Measurements from ENCODE around the gene SLIT3. TPM values are rescaled to one million over a fixed set of nuclear protein-coding genes. Genes with fewer than 3 reads are reported as not detected.

SLIT3 gene
- total and polyA plus RNA-seq, 2 donors = 8.4 to 9.2 TPM

- no peaks in the 10 kb centered on the region for H3K36me3 ChIP-seq (ENCODE audit: control insufficient read depth in 2 of 2, insufficient read depth in 2 of 2, low read length in 1 of 2)
- WGBS = 41% methylated on average over 2 of the region's 2 CpGs
- no peak overlapping the region for H3K27ac ChIP-seq (ENCODE audit: low read depth in 1 of 2, low read length in 1 of 2)
- no peaks in the 10 kb centered on the region for H3K4me1 ChIP-seq (ENCODE audit: control insufficient read depth in 2 of 2, insufficient read depth in 2 of 2, low read length in 2 of 2)
- no peaks in the 10 kb centered on the region for H3K9me3 ChIP-seq (ENCODE audit: control insufficient read depth in 2 of 2, insufficient read depth in 1 of 2, low read length in 1 of 2)
- H3K4me3 ChIP-seq (ENCODE audit: low read length in 2 of 2) = no peak overlapping the region
- DNase-seq (ENCODE audit: low read depth in 6 of 9, low spot score in 9 of 9) = no peak
- H3K27me3 ChIP-seq (ENCODE audit: control insufficient read depth in 2 of 2, insufficient read depth in 1 of 2, low read length in 1 of 2) = no peaks in the 10 kb centered on the region
These were observed 280.8 kb downstream of the SLIT3 start for GRCh38 chr5:169020102-169020501.

GRCh38 chr5:169018925-169019324 is 282.0 kb downstream of the SLIT3 start:
- Histone ChIP-seq H3K4me3 (ENCODE audit: low read length in 2 of 2) (no peak overlapping the region), H3K9me3 (ENCODE audit: control insufficient read depth in 2 of 2, insufficient read depth in 1 of 2, low read length in 1 of 2) (no peaks in the 10 kb centered on the region), H3K27me3 (ENCODE audit: control insufficient read depth in 2 of 2, insufficient read depth in 1 of 2, low read length in 1 of 2) (no peaks in the 10 kb centered on the region), H3K27ac (ENCODE audit: low read depth in 1 of 2, low read length in 1 of 2) (no peak overlapping the region), H3K36me3 (ENCODE audit: control insufficient read depth in 2 of 2, insufficient read depth in 2 of 2, low read length in 1 of 2) (no peaks in the 10 kb centered on the region), H3K4me1 (ENCODE audit: control insufficient read depth in 2 of 2, insufficient read depth in 2 of 2, low read length in 2 of 2) (no peaks in the 10 kb centered on the region)
- 91% methylated on average over 6 of the region's 6 CpGs for WGBS
- no peak for DNase-seq (ENCODE audit: low read depth in 6 of 9, low spot score in 9 of 9)

GRCh38 chr5:169015991-169016390 is 284.9 kb downstream of the SLIT3 start:
- no peaks in the 10 kb centered on the region for H3K9me3 ChIP-seq (ENCODE audit: control insufficient read depth in 2 of 2, insufficient read depth in 1 of 2, low read length in 1 of 2)
- WGBS = 81% methylated on average over 5 of the region's 5 CpGs
- H3K4me1 ChIP-seq (ENCODE audit: control insufficient read depth in 2 of 2, insufficient read depth in 2 of 2, low read length in 2 of 2) = peaks cover 0 to 9% of the 10 kb centered on the region in 2 donors

GRCh38 chr5:169013846-169014245 is 287.1 kb downstream of the SLIT3 start:
- Histone ChIP-seq H3K4me3 (ENCODE audit: low read length in 2 of 2) (no peak overlapping the region), H3K27me3 (ENCODE audit: control insufficient read depth in 2 of 2, insufficient read depth in 1 of 2, low read length in 1 of 2) (no peaks in the 10 kb centered on the region), H3K36me3 (ENCODE audit: control insufficient read depth in 2 of 2, insufficient read depth in 2 of 2, low read length in 1 of 2) (no peaks in the 10 kb centered on the region), H3K4me1 (ENCODE audit: control insufficient read depth in 2 of 2, insufficient read depth in 2 of 2, low read length in 2 of 2) (peaks cover 0 to 9% of the 10 kb centered on the region in 2 donors), H3K9me3 (ENCODE audit: control insufficient read depth in 2 of 2, insufficient read depth in 1 of 2, low read length in 1 of 2) (no peaks in the 10 kb centered on the region), H3K27ac (ENCODE audit: low read depth in 1 of 2, low read length in 1 of 2) (peak overlapping the region in 1 of 2 donors; percentile 1)
- WGBS = 83% methylated on average over 1 of the region's 1 CpG
- no peak for DNase-seq (ENCODE audit: low read depth in 6 of 9, low spot score in 9 of 9)

More at GRCh38 chr5:169015991-169016390, 284.9 kb downstream of the SLIT3 start:
- no peaks in the 10 kb centered on the region for H3K36me3 ChIP-seq (ENCODE audit: control insufficient read depth in 2 of 2, insufficient read depth in 2 of 2, low read length in 1 of 2)
- DNase-seq (ENCODE audit: low read depth in 6 of 9, low spot score in 9 of 9) = no peak
- H3K27ac ChIP-seq (ENCODE audit: low read depth in 1 of 2, low read length in 1 of 2) = no peak overlapping the region
- no peak overlapping the region for H3K4me3 ChIP-seq (ENCODE audit: low read length in 2 of 2)
- H3K27me3 ChIP-seq (ENCODE audit: control insufficient read depth in 2 of 2, insufficient read depth in 1 of 2, low read length in 1 of 2) = no peaks in the 10 kb centered on the region

GRCh38 chr5:169013208-169013728 is 287.7 kb downstream of the SLIT3 start:
- no peaks in the 10 kb centered on the region for H3K27me3 ChIP-seq (ENCODE audit: control insufficient read depth in 2 of 2, insufficient read depth in 1 of 2, low read length in 1 of 2)
- no peaks in the 10 kb centered on the region for H3K9me3 ChIP-seq (ENCODE audit: control insufficient read depth in 2 of 2, insufficient read depth in 1 of 2, low read length in 1 of 2)
- no peak overlapping the region for H3K27ac ChIP-seq (ENCODE audit: low read depth in 1 of 2, low read length in 1 of 2)
- H3K4me3 ChIP-seq (ENCODE audit: low read length in 2 of 2) = no peak overlapping the region
- peaks cover 0 to 9% of the 10 kb centered on the region in 2 donors for H3K4me1 ChIP-seq (ENCODE audit: control insufficient read depth in 2 of 2, insufficient read depth in 2 of 2, low read length in 2 of 2)
- 89% methylated on average over 12 of the region's 12 CpGs for WGBS
- no peak for DNase-seq (ENCODE audit: low read depth in 6 of 9, low spot score in 9 of 9)
- no peaks in the 10 kb centered on the region for H3K36me3 ChIP-seq (ENCODE audit: control insufficient read depth in 2 of 2, insufficient read depth in 2 of 2, low read length in 1 of 2)

DNA sequence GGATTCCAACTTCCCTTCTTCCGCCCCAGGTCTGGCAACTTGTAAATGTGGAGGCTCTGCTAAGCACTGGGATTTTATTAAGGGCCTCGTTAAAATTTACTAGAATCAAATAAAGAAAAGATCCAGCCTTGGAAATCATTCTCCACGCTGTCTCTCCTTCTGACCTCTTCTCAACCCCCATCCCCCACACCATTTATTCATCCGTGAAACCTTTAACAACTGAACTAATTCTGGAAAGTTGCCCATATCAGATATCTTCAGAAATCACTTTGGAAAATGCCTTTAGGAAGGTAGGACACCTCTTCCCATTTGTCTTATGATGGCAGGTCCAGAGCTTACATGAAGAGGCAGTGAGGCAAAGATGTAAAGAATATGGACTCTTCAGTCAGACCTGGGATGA is 288.5 kb downstream of the SLIT3 start:
- Histone ChIP-seq H3K27me3 (ENCODE audit: control insufficient read depth in 2 of 2, insufficient read depth in 1 of 2, low read length in 1 of 2) (no peaks in the 10 kb centered on the region), H3K4me1 (ENCODE audit: control insufficient read depth in 2 of 2, insufficient read depth in 2 of 2, low read length in 2 of 2) (peaks cover 0 to 9% of the 10 kb centered on the region in 2 donors), H3K4me3 (ENCODE audit: low read length in 2 of 2) (no peak overlapping the region), H3K27ac (ENCODE audit: low read depth in 1 of 2, low read length in 1 of 2) (no peak overlapping the region), H3K9me3 (ENCODE audit: control insufficient read depth in 2 of 2, insufficient read depth in 1 of 2, low read length in 1 of 2) (no peaks in the 10 kb centered on the region), H3K36me3 (ENCODE audit: control insufficient read depth in 2 of 2, insufficient read depth in 2 of 2, low read length in 1 of 2) (no peaks in the 10 kb centered on the region)
- WGBS = 80% methylated on average over 4 of the region's 4 CpGs
- DNase-seq (ENCODE audit: low read depth in 6 of 9, low spot score in 9 of 9) = no peak

DNA sequence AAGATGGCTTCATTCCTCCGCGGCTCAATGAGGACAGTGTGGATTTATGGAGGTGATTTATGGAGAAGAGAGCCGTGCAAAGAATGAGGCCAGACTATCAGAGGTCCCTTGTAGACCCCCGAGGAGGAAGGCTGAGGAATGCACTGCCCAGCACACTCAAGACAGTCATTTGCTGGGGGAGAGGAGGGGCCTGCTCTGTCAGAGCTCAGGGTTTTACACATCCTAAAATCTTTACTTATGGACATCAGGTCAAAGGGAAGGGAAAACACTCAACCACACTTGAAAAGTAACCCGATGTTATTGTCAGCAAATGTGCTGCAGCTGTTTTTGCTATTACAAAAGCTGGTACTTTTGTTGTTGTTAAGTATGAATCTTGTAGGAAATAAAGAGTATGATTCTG is 289.5 kb downstream of the SLIT3 start:
- Histone ChIP-seq H3K4me1 (ENCODE audit: control insufficient read depth in 2 of 2, insufficient read depth in 2 of 2, low read length in 2 of 2) (peaks cover 0 to 9% of the 10 kb centered on the region in 2 donors), H3K9me3 (ENCODE audit: control insufficient read depth in 2 of 2, insufficient read depth in 1 of 2, low read length in 1 of 2) (no peaks in the 10 kb centered on the region), H3K36me3 (ENCODE audit: control insufficient read depth in 2 of 2, insufficient read depth in 2 of 2, low read length in 1 of 2) (no peaks in the 10 kb centered on the region), H3K27ac (ENCODE audit: low read depth in 1 of 2, low read length in 1 of 2) (no peak overlapping the region), H3K4me3 (ENCODE audit: low read length in 2 of 2) (no peak overlapping the region), H3K27me3 (ENCODE audit: control insufficient read depth in 2 of 2, insufficient read depth in 1 of 2, low read length in 1 of 2) (no peaks in the 10 kb centered on the region)
- no peak for DNase-seq (ENCODE audit: low read depth in 6 of 9, low spot score in 9 of 9)
- WGBS = 90% methylated on average over 5 of the region's 5 CpGs

DNA sequence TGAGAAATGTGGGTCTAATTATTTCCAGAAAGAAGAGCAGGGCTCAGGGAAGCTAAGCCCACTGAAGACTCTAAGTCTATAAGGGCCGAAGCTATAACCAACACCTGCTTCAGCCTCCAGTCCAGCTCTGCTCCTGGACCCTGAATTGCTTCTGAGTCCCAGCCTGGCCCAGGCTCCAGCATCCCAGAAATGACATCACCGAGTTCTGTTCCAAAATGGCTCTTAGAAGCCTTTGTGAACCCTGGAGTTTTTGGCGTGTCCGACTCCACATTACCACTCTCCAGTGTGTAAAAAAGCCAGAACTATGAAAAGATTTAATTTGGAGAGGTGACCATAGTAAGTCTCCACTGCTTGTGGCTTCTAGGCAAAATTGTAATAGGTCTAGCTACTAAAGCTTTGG is 289.9 kb downstream of the SLIT3 start:
- no peak overlapping the region for H3K27ac ChIP-seq (ENCODE audit: low read depth in 1 of 2, low read length in 1 of 2)
- DNase-seq (ENCODE audit: low read depth in 6 of 9, low spot score in 9 of 9) = no peak
- no peaks in the 10 kb centered on the region for H3K9me3 ChIP-seq (ENCODE audit: control insufficient read depth in 2 of 2, insufficient read depth in 1 of 2, low read length in 1 of 2)
- no peak overlapping the region for H3K4me3 ChIP-seq (ENCODE audit: low read length in 2 of 2)
- 95% methylated on average over 4 of the region's 4 CpGs for WGBS
- no peaks in the 10 kb centered on the region for H3K36me3 ChIP-seq (ENCODE audit: control insufficient read depth in 2 of 2, insufficient read depth in 2 of 2, low read length in 1 of 2)
- peaks cover 0 to 9% of the 10 kb centered on the region in 2 donors for H3K4me1 ChIP-seq (ENCODE audit: control insufficient read depth in 2 of 2, insufficient read depth in 2 of 2, low read length in 2 of 2)
- H3K27me3 ChIP-seq (ENCODE audit: control insufficient read depth in 2 of 2, insufficient read depth in 1 of 2, low read length in 1 of 2) = no peaks in the 10 kb centered on the region

DNA sequence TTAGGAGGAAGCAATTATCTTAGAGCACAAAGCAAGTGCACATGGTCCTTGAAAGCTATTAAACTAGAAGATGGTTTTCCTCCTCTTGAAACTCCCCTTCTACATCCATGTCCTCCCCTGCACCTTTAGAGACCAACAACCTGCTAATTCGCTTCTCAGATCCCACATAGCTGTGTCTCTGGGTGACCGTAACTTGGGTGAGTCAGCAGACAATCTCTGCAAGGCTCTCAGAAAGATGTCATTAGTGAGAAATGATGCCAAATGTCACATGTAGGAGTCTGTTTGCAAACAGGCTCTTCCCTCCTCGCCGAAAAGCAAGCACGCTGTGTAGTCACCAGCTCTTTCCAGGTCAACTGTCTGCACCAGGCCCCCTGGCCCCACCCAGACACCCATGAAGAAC is 291.8 kb downstream of the SLIT3 start:
- Histone ChIP-seq H3K36me3 (ENCODE audit: control insufficient read depth in 2 of 2, insufficient read depth in 2 of 2, low read length in 1 of 2) (no peaks in the 10 kb centered on the region), H3K9me3 (ENCODE audit: control insufficient read depth in 2 of 2, insufficient read depth in 1 of 2, low read length in 1 of 2) (no peaks in the 10 kb centered on the region), H3K4me3 (ENCODE audit: low read length in 2 of 2) (no peak overlapping the region), H3K27ac (ENCODE audit: low read depth in 1 of 2, low read length in 1 of 2) (no peak overlapping the region), H3K27me3 (ENCODE audit: control insufficient read depth in 2 of 2, insufficient read depth in 1 of 2, low read length in 1 of 2) (no peaks in the 10 kb centered on the region), H3K4me1 (ENCODE audit: control insufficient read depth in 2 of 2, insufficient read depth in 2 of 2, low read length in 2 of 2) (peaks cover 0 to 12% of the 10 kb centered on the region in 2 donors)
- no peak for DNase-seq (ENCODE audit: low read depth in 6 of 9, low spot score in 9 of 9)
- 90% methylated on average over 5 of the region's 5 CpGs for WGBS

Data from thymus (tissue), 11 donors.